ENCODE data around the gene KIDINS220.

Gene KIDINS220

GRCh38 chr2:8692783-8693156 lies 144.6 kb downstream of the KIDINS220 start:
- H3K27ac ChIP-seq (ENCODE audit: low read depth, low read length) = no peak overlapping the region
- peaks cover 5% of the 10 kb centered on the region for H3K27me3 ChIP-seq (ENCODE audit: control insufficient read depth, insufficient read depth, low read length)
- H3K36me3 ChIP-seq (ENCODE audit: control insufficient read depth, insufficient read depth, low read length) = no peaks in the 10 kb centered on the region
- no peaks in the 10 kb centered on the region for H3K4me1 ChIP-seq (ENCODE audit: control insufficient read depth, insufficient read depth, low read length)
- H3K4me3 ChIP-seq (ENCODE audit: low read length) = peak overlapping the region; percentile 52
- no peak overlapping the region for H3K9ac ChIP-seq (ENCODE audit: low read length)

GRCh38 chr2:8691859-8692437 lies 145.5 kb downstream of the KIDINS220 start:
- H3K27ac ChIP-seq (ENCODE audit: low read depth, low read length) = no peak overlapping the region

GRCh38 chr2:8685697-8686358 lies 151.6 kb downstream of the KIDINS220 start:
- H3K27me3 ChIP-seq (ENCODE audit: control insufficient read depth, insufficient read depth, low read length) = no peaks in the 10 kb centered on the region
- H3K27ac ChIP-seq (ENCODE audit: low read depth, low read length) = peak overlapping the region; percentile 80
- peaks cover 3% of the 10 kb centered on the region for H3K4me1 ChIP-seq (ENCODE audit: control insufficient read depth, insufficient read depth, low read length)
- no peak overlapping the region for H3K9ac ChIP-seq (ENCODE audit: low read length)
- H3K36me3 ChIP-seq (ENCODE audit: control insufficient read depth, insufficient read depth, low read length) = no peaks in the 10 kb centered on the region
- peak overlapping the region; percentile 69 for H3K4me3 ChIP-seq (ENCODE audit: low read length)

More at GRCh38 chr2:8691859-8692437, 145.5 kb downstream of the KIDINS220 start:
- Histone ChIP-seq H3K4me3 (ENCODE audit: low read length) (no peak overlapping the region), H3K27me3 (ENCODE audit: control insufficient read depth, insufficient read depth, low read length) (peaks cover 5% of the 10 kb centered on the region), H3K36me3 (ENCODE audit: control insufficient read depth, insufficient read depth, low read length) (no peaks in the 10 kb centered on the region), H3K4me1 (ENCODE audit: control insufficient read depth, insufficient read depth, low read length) (no peaks in the 10 kb centered on the region), H3K9ac (ENCODE audit: low read length) (no peak overlapping the region)

GRCh38 chr2:8684878-8685696 lies 152.3 kb downstream of the KIDINS220 start:
- no peaks in the 10 kb centered on the region for H3K27me3 ChIP-seq (ENCODE audit: control insufficient read depth, insufficient read depth, low read length)
- peak overlapping the region; percentile 80 for H3K27ac ChIP-seq (ENCODE audit: low read depth, low read length)
- H3K9ac ChIP-seq (ENCODE audit: low read length) = peak overlapping the region; percentile 21
- peak overlapping the region; percentile 69 for H3K4me3 ChIP-seq (ENCODE audit: low read length)
- peaks cover 10% of the 10 kb centered on the region for H3K4me1 ChIP-seq (ENCODE audit: control insufficient read depth, insufficient read depth, low read length)
- no peaks in the 10 kb centered on the region for H3K36me3 ChIP-seq (ENCODE audit: control insufficient read depth, insufficient read depth, low read length)

DNA sequence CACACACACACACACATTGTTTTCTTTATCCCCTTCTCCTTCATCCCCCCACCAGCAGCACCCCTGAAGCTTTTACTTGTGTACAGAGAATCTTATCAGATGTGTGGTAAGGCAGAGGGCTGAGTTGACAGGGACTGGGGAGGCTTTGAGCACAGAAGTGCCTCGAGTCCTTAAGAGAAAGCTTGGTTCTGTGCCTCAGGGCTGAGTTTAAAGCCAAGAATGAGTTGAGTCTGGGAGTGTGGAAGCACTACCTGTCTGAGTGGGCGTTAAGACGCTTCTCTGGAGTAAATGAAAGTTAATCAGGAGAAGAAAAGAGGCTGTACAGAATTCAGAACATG lies 152.9 kb downstream of the KIDINS220 start:
- H3K27ac ChIP-seq (ENCODE audit: low read depth, low read length) = peak overlapping the region; percentile 80
- H3K4me1 ChIP-seq (ENCODE audit: control insufficient read depth, insufficient read depth, low read length) = peaks cover 10% of the 10 kb centered on the region
- peak overlapping the region; percentile 69 for H3K4me3 ChIP-seq (ENCODE audit: low read length)
- no peaks in the 10 kb centered on the region for H3K27me3 ChIP-seq (ENCODE audit: control insufficient read depth, insufficient read depth, low read length)
- H3K36me3 ChIP-seq (ENCODE audit: control insufficient read depth, insufficient read depth, low read length) = no peaks in the 10 kb centered on the region
- peak overlapping the region; percentile 21 for H3K9ac ChIP-seq (ENCODE audit: low read length)

DNA sequence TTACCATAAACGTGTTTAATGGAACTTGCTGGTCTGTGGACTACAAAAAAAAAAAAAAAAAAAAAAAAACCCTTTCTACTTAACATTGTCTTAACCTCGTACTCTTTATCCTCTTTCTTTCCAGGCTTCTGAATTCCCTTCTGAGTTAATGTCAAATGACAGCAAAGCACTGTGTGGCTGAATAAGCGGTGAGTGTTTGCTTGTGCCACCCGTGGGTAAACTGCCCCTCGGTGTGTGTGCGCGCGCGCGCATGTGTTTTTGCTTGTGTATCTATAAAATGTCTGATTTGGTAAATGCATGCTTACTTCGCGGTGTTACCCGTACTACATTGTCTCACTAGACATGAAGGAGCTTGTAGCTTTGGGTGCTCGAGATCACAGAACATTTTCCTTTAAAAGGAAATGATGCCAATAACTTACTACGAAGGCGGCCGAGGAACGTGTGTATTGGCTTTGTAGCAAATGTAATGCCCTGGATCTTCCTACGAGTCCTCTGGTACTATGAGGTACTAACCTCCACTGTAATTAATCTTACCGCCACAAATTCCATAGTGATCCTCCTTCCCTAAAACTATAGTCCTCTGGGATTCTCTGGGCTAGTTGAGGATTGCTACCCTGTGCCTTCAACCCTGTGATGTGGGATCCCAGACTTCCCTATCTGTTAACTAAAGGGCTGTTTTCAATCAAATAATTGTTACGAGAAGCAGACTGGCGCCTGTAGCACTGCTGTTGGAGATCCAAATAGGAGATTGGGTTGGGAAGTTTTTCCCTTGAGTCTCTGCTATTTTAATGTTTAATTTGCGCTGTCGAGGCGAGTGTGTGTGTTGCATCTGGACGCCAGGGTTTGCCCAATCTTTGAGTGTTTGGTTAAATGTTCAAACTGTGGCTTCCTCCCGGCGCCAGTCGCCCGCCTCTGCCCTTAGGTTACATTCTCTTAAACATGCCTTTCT lies 154.4 kb downstream of the KIDINS220 start:
- peak overlapping the region; percentile 89 for H3K4me3 ChIP-seq (ENCODE audit: low read length)
- peak overlapping the region; percentile 90 for H3K27ac ChIP-seq (ENCODE audit: low read depth, low read length)
- no peaks in the 10 kb centered on the region for H3K36me3 ChIP-seq (ENCODE audit: control insufficient read depth, insufficient read depth, low read length)
- H3K27me3 ChIP-seq (ENCODE audit: control insufficient read depth, insufficient read depth, low read length) = no peaks in the 10 kb centered on the region
- H3K4me1 ChIP-seq (ENCODE audit: control insufficient read depth, insufficient read depth, low read length) = peaks cover 10% of the 10 kb centered on the region
- H3K9ac ChIP-seq (ENCODE audit: low read length) = peak overlapping the region; percentile 87

GRCh38 chr2:8681786-8682692 lies 155.4 kb downstream of the KIDINS220 start, which contains the start of gene ID2:
ID2 (plus strand) TSS chr2:8682056; CDS start chr2:8682166, 110 bp downstream.
- peak within 1 kb of the TSS; percentile 87 for H3K9ac ChIP-seq (ENCODE audit: low read length)
- peak within 1 kb of the TSS; percentile 89 for H3K4me3 ChIP-seq (ENCODE audit: low read length)
- peak within 1 kb of the TSS; percentile 99 for H3K27ac ChIP-seq (ENCODE audit: low read depth, low read length)
- no peaks in the 10 kb centered on the region for H3K27me3 ChIP-seq (ENCODE audit: control insufficient read depth, insufficient read depth, low read length)
- H3K4me1 ChIP-seq (ENCODE audit: control insufficient read depth, insufficient read depth, low read length) = peaks cover 14% of the 10 kb centered on the region
- no peaks in the 10 kb centered on the region for H3K36me3 ChIP-seq (ENCODE audit: control insufficient read depth, insufficient read depth, low read length)

GRCh38 chr2:8680822-8681760 lies 156.3 kb downstream of the KIDINS220 start:
- Histone ChIP-seq H3K36me3 (ENCODE audit: control insufficient read depth, insufficient read depth, low read length) (no peaks in the 10 kb centered on the region), H3K27me3 (ENCODE audit: control insufficient read depth, insufficient read depth, low read length) (no peaks in the 10 kb centered on the region)

DNA sequence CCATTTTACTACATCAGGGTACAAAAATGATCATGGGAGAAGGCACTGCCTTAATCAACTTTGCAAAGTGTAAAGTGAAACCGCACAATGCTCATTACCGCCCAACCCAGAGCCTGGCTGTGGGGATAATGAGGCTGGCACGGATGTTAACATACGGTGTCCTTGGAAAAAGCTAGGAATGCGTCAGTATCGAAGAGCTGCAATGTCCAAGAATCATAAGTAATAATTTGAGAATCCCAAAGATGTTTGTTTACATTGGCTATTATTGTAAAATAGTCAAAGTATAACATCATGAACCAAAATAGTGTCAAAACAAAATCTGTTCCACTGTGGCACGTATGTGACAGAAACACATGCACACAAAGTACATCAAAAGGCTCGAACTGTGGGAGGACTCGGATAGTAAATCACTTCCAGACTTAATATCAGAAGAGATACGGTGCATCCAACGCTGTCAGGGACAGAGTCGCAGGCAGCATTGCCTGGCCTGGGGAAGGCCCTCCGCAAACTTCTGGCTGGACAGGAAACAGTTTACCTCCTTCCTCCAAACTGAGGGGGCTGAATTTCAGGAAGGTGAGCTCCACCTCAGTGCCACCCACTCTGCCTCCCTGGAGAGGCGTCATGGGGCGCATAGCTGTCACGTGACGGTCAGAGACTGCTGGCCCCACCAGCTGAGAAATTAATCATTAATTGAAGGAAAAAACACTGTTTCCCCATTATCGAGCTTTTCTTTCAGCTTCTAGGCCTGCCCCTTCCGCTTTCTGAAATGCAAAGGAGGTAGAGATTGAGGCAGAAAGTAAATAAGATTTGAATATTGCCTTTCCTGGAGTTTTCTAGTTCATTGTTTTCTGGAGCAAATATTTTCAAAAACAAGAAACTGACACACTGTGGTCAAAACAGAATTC lies 157.3 kb downstream of the KIDINS220 start:
- H3K27ac ChIP-seq (ENCODE audit: low read depth, low read length) = peak overlapping the region; percentile 99
- H3K9ac ChIP-seq (ENCODE audit: low read length) = peak overlapping the region; percentile 72
- no peaks in the 10 kb centered on the region for H3K27me3 ChIP-seq (ENCODE audit: control insufficient read depth, insufficient read depth, low read length)
- H3K4me1 ChIP-seq (ENCODE audit: control insufficient read depth, insufficient read depth, low read length) = peaks cover 16% of the 10 kb centered on the region
- H3K4me3 ChIP-seq (ENCODE audit: low read length) = peak overlapping the region; percentile 73
- no peaks in the 10 kb centered on the region for H3K36me3 ChIP-seq (ENCODE audit: control insufficient read depth, insufficient read depth, low read length)

More at GRCh38 chr2:8680822-8681760, 156.3 kb downstream of the KIDINS220 start:
- H3K9ac ChIP-seq (ENCODE audit: low read length) = peak overlapping the region; percentile 58
- peaks cover 14% of the 10 kb centered on the region for H3K4me1 ChIP-seq (ENCODE audit: control insufficient read depth, insufficient read depth, low read length)
- H3K4me3 ChIP-seq (ENCODE audit: low read length) = peak overlapping the region; percentile 75
- H3K27ac ChIP-seq (ENCODE audit: low read depth, low read length) = peak overlapping the region; percentile 99

DNA sequence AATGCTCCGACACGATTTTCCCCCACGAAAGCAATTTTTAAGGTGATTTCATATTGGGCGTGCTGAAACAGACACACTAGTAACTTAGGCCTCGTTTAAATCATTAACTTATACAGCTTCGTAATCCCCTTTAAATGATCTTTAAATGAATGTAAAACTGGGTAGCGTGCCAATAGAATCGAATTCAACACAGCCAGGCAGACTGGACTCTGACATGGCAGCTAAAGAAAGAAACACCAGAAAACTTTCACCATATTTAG lies 157.9 kb downstream of the KIDINS220 start:
- Histone ChIP-seq H3K36me3 (ENCODE audit: control insufficient read depth, insufficient read depth, low read length) (no peaks in the 10 kb centered on the region), H3K9ac (ENCODE audit: low read length) (peak overlapping the region; percentile 72), H3K4me3 (ENCODE audit: low read length) (peak overlapping the region; percentile 73), H3K27ac (ENCODE audit: low read depth, low read length) (peak overlapping the region; percentile 99), H3K27me3 (ENCODE audit: control insufficient read depth, insufficient read depth, low read length) (no peaks in the 10 kb centered on the region), H3K4me1 (ENCODE audit: control insufficient read depth, insufficient read depth, low read length) (peaks cover 16% of the 10 kb centered on the region)

Data from rectal smooth muscle tissue (tissue), 1 donor.